ENCODE data around the gene FHIT.

DNA sequence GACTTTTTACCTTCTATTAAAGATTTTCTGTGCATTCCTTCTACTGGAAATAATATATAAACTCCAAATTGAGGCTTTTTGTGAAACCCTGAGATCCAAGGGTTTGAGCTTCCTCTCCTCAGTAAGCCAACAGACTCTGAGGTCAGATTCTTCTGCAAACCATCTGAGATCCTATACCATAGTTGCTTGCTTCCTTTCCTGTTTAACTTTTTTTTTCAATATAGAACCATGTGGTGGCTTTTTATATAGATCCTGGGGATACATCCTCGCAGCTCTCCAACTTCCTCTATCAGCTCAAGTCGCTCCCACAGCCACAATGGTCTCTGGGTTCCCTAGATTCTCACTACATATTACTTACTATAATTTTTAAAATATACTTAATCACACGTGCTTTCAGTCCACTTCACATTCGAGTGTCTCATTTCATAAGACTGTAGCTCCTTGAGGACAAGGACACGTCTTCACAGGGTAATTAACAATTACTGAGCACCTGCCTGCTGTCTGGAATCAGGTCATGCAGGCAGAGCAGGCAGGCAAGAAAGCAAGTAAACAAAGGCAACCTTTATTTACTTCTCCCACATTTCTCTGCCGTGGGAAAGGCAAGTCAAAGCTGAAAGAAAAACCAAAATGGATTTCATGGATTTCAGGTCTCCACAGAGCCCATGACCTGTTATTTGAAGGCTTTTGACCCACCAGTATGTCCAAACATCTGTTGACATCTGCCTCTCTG lies 941.5 kb downstream of the FHIT start:
- TF ChIP-seq POLR2A (IDR thresholded peaks at IDR 0.05), result no peak
- TF ChIP-seq, protein P1, sequence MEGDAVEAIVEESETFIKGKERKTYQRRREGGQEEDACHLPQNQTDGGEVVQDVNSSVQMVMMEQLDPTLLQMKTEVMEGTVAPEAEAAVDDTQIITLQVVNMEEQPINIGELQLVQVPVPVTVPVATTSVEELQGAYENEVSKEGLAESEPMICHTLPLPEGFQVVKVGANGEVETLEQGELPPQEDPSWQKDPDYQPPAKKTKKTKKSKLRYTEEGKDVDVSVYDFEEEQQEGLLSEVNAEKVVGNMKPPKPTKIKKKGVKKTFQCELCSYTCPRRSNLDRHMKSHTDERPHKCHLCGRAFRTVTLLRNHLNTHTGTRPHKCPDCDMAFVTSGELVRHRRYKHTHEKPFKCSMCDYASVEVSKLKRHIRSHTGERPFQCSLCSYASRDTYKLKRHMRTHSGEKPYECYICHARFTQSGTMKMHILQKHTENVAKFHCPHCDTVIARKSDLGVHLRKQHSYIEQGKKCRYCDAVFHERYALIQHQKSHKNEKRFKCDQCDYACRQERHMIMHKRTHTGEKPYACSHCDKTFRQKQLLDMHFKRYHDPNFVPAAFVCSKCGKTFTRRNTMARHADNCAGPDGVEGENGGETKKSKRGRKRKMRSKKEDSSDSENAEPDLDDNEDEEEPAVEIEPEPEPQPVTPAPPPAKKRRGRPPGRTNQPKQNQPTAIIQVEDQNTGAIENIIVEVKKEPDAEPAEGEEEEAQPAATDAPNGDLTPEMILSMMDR (IDR thresholded peaks at IDR 0.05 in 4 of 5, conservative IDR thresholded peaks at IDR 0.05 in 1 of 5), result no peak
